AG09319 (cell line): ENCODE data around the gene IFT20.

ENCODE experiments used
- DNase-seq: peaks from one replicate; pipeline ENCODE4 v3.0.0-alpha.2; 2010; ENCODE audit warnings: low read depth; ENCODE audit errors: extremely low read depth
- CTCF ChIP-seq: IDR thresholded peaks from 2 replicates; pipeline ENCODE4 v1.5.1; 2011; ENCODE audit warnings: low read depth, mild to moderate bottlenecking, inconsistent platforms, low read length, moderate library complexity

Gene IFT20

GRCh38 chr17:28346199-28346580 lies 10.9 kb upstream of the IFT20 start:
- TF ChIP-seq CTCF, result no peak
- DNase-seq, result no peak

GRCh38 chr17:28345419-28346198 lies 10.3 kb upstream of the IFT20 start:
- TF ChIP-seq CTCF, result no peak
- DNase-seq, result no peak

- no peak for TF ChIP-seq CTCF
- DNase-seq, result no peak
These were observed 9.2 kb upstream of the IFT20 start for GRCh38 chr17:28344435-28344901.

- no peak for TF ChIP-seq CTCF
- DNase-seq, result no peak
These were observed 8.7 kb upstream of the IFT20 start for GRCh38 chr17:28344011-28344410.

GRCh38 chr17:28343491-28343932 lies 8.2 kb upstream of the IFT20 start:
- TF ChIP-seq CTCF, result no peak
- no peak for DNase-seq

GRCh38 chr17:28342313-28342712 lies 7.0 kb upstream of the IFT20 start:
- no peak for TF ChIP-seq CTCF

GRCh38 chr17:28341516-28341915 lies 6.2 kb upstream of the IFT20 start:
- DNase-seq, result no peak
- TF ChIP-seq CTCF, result no peak

More at GRCh38 chr17:28342313-28342712, 7.0 kb upstream of the IFT20 start:
- DNase-seq, result no peak
